Breast epithelium (tissue), 3 donors: ENCODE data around the gene HOMEZ.

Source experiments
- CTCF ChIP-seq, 3 donors: fragments of 450-650 bp; IDR thresholded peaks; one replicate each; pipeline ENCODE4 v1.5.1; 2016 to 2017; ENCODE audit warnings: antibody characterized with exemption in 3 of 3, mild to moderate bottlenecking in 3 of 3, moderate library complexity in 3 of 3
- POLR2A ChIP-seq: fragments of 450-650 bp; IDR thresholded peaks from one replicate; pipeline ENCODE4 v1.6.1; 2016; ENCODE audit warnings: antibody characterized with exemption, mild to moderate bottlenecking, moderate library complexity
- POLR2AphosphoS5 ChIP-seq, 3 donors: sonication (generic); formaldehyde crosslinking; IDR thresholded peaks; one replicate each; pipeline ENCODE4 v1.6.1; 2017; ENCODE audit warnings: antibody characterized with exemption in 3 of 3

- peak in 1 of 3 donors; percentile 16 for TF ChIP-seq CTCF (IDR thresholded peaks at IDR 0.05)
- TF ChIP-seq POLR2A, result peak; percentile 23
- peak; percentile 85 to 94 (median 88) for TF ChIP-seq POLR2AphosphoS5 (IDR thresholded peaks at IDR 0.05)
These were observed 34.9 kb upstream of the HOMEZ start, which contains the start of gene PABPN1 for GRCh38 chr14:23320584-23321571.
